ENCODE measurements around the gene ZNF91.
"Not testable (repeated sequence)": the region's sequence is repeated elsewhere in the genome, so short reads cannot be mapped to it uniquely, and the experiment has no call there.

ZNF91 gene

GRCh38 chr19:23294141-23294540 lies 101.1 kb downstream of the ZNF91 start:
- TF ChIP-seq CTCF (IDR thresholded peaks at IDR 0.05; ENCODE audit: low read depth, low read length, missing control alignments) = no peak
- no peak overlapping the region for H3K4me3 ChIP-seq (replicated peaks; ENCODE audit: low read depth, low read length)
- no peak for DNase-seq (ENCODE audit: extremely low read depth, low read depth)

- H3K4me3 ChIP-seq (replicated peaks; ENCODE audit: low read depth, low read length); DNase-seq (ENCODE audit: extremely low read depth, low read depth): not testable (repeated sequence)
Measured at GRCh38 chr19:23289966-23290365, 105.3 kb downstream of the ZNF91 start.
